Measurements from ENCODE around the gene SYNDIG1.

- TF ChIP-seq, protein P1, sequence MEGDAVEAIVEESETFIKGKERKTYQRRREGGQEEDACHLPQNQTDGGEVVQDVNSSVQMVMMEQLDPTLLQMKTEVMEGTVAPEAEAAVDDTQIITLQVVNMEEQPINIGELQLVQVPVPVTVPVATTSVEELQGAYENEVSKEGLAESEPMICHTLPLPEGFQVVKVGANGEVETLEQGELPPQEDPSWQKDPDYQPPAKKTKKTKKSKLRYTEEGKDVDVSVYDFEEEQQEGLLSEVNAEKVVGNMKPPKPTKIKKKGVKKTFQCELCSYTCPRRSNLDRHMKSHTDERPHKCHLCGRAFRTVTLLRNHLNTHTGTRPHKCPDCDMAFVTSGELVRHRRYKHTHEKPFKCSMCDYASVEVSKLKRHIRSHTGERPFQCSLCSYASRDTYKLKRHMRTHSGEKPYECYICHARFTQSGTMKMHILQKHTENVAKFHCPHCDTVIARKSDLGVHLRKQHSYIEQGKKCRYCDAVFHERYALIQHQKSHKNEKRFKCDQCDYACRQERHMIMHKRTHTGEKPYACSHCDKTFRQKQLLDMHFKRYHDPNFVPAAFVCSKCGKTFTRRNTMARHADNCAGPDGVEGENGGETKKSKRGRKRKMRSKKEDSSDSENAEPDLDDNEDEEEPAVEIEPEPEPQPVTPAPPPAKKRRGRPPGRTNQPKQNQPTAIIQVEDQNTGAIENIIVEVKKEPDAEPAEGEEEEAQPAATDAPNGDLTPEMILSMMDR (IDR thresholded peaks at IDR 0.05): no peak
- no peak for TF ChIP-seq POLR2AphosphoS5 (IDR thresholded peaks at IDR 0.05)
- no peak for TF ChIP-seq POLR2A (IDR thresholded peaks at IDR 0.05)
Measured at GRCh38 chr20:24673678-24674570, 204.5 kb downstream of the SYNDIG1 start.
